OCI-LY7 (cell line): ENCODE results near the gene LPP. TPM values are rescaled to one million over a fixed set of nuclear protein-coding genes. Genes with fewer than 3 reads are reported as not detected.

Experiments
- BruUV-seq: library from RNA; stranded (reverse); fragments of 400-500 nt; replicated peaks from 2 replicates; lab custom pipeline; 2021; lab: Mats Ljungman, UMichigan
- CTCF ChIA-PET: fragments of 300-600 bp; sonication (Branson Sonifier 250); formaldehyde crosslinking; loops from one replicate; lab custom pipeline; 2022; ENCODE audit warnings: antibody characterized with exemption; ENCODE audit not compliant: unreplicated experiment; lab: Charles Lee
- POLR2A ChIA-PET: fragments of 300-600 bp; sonication (Branson Sonifier 250); formaldehyde crosslinking; loops from one replicate; lab custom pipeline; 2022; ENCODE audit warnings: antibody characterized with exemption; lab: Charles Lee
- DNase-seq: peaks from one replicate; pipeline ENCODE4 v3.0.0-alpha.2; 2015; ENCODE audit warnings: low spot score
- H2AFZ ChIP-seq: fragments of 200-600 bp; sonication (generic), shearing (Covaris generic); 2 replicates; pipeline ENCODE4 v1.6.1; 2014; ENCODE audit warnings: mild to moderate bottlenecking, antibody characterized with exemption, low read length, moderate library complexity
- H3K27ac ChIP-seq: fragments of 200-600 bp; sonication (generic); 2 replicates; pipeline ENCODE4 v1.5.1; 2014; ENCODE audit warnings: mixed run types, low read depth, mild to moderate bottlenecking, moderate library complexity, low read length, inconsistent platforms; ENCODE audit not compliant: poor library complexity, severe bottlenecking
- H3K36me3 ChIP-seq: fragments of 200-600 bp; sonication (generic); 2 replicates; pipeline ENCODE4 v1.6.1; 2014; ENCODE audit warnings: mild to moderate bottlenecking, antibody characterized with exemption, low read length, moderate library complexity, mixed read lengths; ENCODE audit not compliant: insufficient read depth
- H3K4me1 ChIP-seq: fragments of 200-600 bp; sonication (generic); 2 replicates; pipeline ENCODE4 v1.5.1; 2014; ENCODE audit warnings: mild to moderate bottlenecking, low read length; ENCODE audit not compliant: insufficient read depth, poor library complexity, severe bottlenecking
- H3K4me2 ChIP-seq: fragments of 200-600 bp; sonication (generic); 2 replicates; pipeline ENCODE4 v1.6.1; 2014; ENCODE audit warnings: mild to moderate bottlenecking, low read length
- H3K4me3 ChIP-seq: fragments of 200-600 bp; sonication (generic); 2 replicates; pipeline ENCODE4 v1.5.1; 2014; ENCODE audit warnings: mild to moderate bottlenecking, low read depth, low read length; ENCODE audit not compliant: poor library complexity, severe bottlenecking
- H3K79me2 ChIP-seq: fragments of 200-600 bp; sonication (generic); 2 replicates; pipeline ENCODE4 v1.6.1; 2016; ENCODE audit warnings: low read depth, mild to moderate bottlenecking, low read length, moderate library complexity, mixed read lengths; ENCODE audit not compliant: insufficient read depth
- H3K9me2 ChIP-seq: fragments of 200-600 bp; sonication (generic); 2 replicates; pipeline ENCODE4 v1.6.1; 2016; ENCODE audit warnings: mild to moderate bottlenecking, low read length, mixed read lengths; ENCODE audit not compliant: insufficient read depth
- H3K9me3 ChIP-seq: fragments of 200-600 bp; sonication (generic); 2 replicates; pipeline ENCODE4 v1.6.1; 2014; ENCODE audit warnings: mild to moderate bottlenecking, mixed run types, low read length, mixed read lengths
- H4K20me1 ChIP-seq: fragments of 200-600 bp; sonication (generic); 2 replicates; pipeline ENCODE4 v1.6.1; 2014; ENCODE audit warnings: mild to moderate bottlenecking, antibody characterized with exemption, low read length, moderate library complexity, mixed read lengths; ENCODE audit not compliant: insufficient read depth
- EZH2phosphoT487 ChIP-seq: fragments of 200-600 bp; sonication (generic); IDR thresholded peaks from 2 replicates; pipeline ENCODE4 v1.6.1; 2018; ENCODE audit warnings: low read depth, borderline replicate concordance, mild to moderate bottlenecking, mixed run types, antibody characterized with exemption, low read length, moderate library complexity, mixed read lengths
- intact Hi-C: fragments of 100-400 bp; cut with micrococcal nuclease; formaldehyde crosslinking; loops from one replicate; pipeline ENCODE4 v1.10.0; 2022; ENCODE audit not compliant: unreplicated experiment
- total RNA-seq, 2 experiments: library from RNA; depleted of rRNA in 1 of 2; stranded (reverse); fragments of >200 nt in 1 of 2; shearing (Covaris generic) in 1 of 2; gene quantifications; 2 replicates each; pipeline ENCODE4 v1.2.3, GENCODE V29; 2014 to 2022
- TF ChIP-seq, protein P1 (sequence below): fragments of 200-600 bp; sonication (generic); conservative IDR thresholded peaks from 2 replicates; pipeline ENCODE4 v1.5.1; 2014; ENCODE audit warnings: mild to moderate bottlenecking, antibody characterized with exemption, low read length, moderate library complexity, mixed read lengths

LPP gene
- total RNA-seq, 2 experiments from 2014 or later = 10.9 to 119 TPM

DNA sequence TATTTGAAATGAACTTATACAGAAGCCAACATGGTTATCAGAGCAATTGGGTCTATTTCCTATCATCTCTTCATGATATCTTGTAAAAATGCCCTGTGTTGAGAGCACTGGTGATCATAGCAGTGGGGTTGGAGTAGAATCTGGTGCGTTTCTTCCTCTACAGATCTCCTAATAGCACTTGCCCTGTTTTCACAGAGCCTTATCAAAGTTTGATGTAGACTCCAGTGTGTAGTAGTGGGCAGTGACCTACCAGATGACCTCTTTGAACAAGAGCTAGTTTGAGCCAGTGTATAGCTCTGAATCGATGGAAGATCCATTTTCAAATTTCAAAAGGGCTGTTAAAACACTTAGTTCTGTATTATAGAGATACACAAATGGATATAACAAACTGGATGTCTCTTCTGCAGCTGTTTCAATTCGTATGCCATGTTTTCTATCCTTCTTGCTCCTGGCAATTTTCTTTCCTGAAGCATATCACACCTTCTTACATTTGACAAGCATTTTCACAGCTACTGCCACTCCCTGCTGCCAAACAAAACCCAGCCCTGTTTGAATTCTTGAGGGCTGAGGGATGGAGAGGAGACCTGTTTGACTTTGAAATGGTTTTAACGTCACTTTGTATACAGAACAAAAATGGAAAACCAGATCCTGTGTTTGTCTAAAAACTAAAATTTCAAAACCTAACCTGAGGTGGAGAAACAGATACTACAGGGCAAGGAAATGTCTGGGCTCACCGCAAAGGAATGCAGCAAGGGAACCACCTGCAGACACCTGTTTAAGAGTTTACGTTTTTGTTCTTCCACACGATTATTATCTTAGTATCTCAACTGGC, 663.4 kb downstream of the LPP start:
- Histone ChIP-seq H3K9me2 (no peaks in the 10 kb centered on the region), H3K27ac (no peak overlapping the region), H3K4me2 (no peak overlapping the region), H4K20me1 (no peaks in the 10 kb centered on the region), H3K4me3 (no peak overlapping the region), H3K36me3 (no peaks in the 10 kb centered on the region), H3K79me2 (no peaks in the 10 kb centered on the region), H3K4me1 (no peaks in the 10 kb centered on the region), H2AFZ (no peak overlapping the region), H3K9me3 (no peaks in the 10 kb centered on the region)
- intact Hi-C loops = no loop called here
- DNase-seq = no peak
- TF ChIP-seq, protein P1, sequence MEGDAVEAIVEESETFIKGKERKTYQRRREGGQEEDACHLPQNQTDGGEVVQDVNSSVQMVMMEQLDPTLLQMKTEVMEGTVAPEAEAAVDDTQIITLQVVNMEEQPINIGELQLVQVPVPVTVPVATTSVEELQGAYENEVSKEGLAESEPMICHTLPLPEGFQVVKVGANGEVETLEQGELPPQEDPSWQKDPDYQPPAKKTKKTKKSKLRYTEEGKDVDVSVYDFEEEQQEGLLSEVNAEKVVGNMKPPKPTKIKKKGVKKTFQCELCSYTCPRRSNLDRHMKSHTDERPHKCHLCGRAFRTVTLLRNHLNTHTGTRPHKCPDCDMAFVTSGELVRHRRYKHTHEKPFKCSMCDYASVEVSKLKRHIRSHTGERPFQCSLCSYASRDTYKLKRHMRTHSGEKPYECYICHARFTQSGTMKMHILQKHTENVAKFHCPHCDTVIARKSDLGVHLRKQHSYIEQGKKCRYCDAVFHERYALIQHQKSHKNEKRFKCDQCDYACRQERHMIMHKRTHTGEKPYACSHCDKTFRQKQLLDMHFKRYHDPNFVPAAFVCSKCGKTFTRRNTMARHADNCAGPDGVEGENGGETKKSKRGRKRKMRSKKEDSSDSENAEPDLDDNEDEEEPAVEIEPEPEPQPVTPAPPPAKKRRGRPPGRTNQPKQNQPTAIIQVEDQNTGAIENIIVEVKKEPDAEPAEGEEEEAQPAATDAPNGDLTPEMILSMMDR = no peak
- TF ChIP-seq EZH2phosphoT487 = no peak
- no TSS peak for BruUV-seq
- ChIA-PET CTCF (no interaction called here), POLR2A (interaction anchor here (1.2 kb wide), 1 partner anchor 12 kb away, joined by 4 read pairs; no protein-coding TSS in a partner anchor)

- BruUV-seq = no TSS peak
- Histone ChIP-seq H4K20me1 (no peaks in the 10 kb centered on the region), H3K9me2 (no peaks in the 10 kb centered on the region), H2AFZ (no peak overlapping the region), H3K4me1 (no peaks in the 10 kb centered on the region), H3K4me3 (no peak overlapping the region), H3K27ac (no peak overlapping the region), H3K9me3 (no peaks in the 10 kb centered on the region), H3K36me3 (no peaks in the 10 kb centered on the region), H3K79me2 (no peaks in the 10 kb centered on the region), H3K4me2 (no peak overlapping the region)
- CTCF ChIA-PET = no interaction called here
- POLR2A ChIA-PET = interaction anchor here (1.2 kb wide), 1 partner anchor 13 kb away, joined by 4 read pairs; no protein-coding TSS in a partner anchor
- DNase-seq = no peak
- intact Hi-C loops = no loop called here
- TF ChIP-seq, protein P1 = no peak
- no peak for TF ChIP-seq EZH2phosphoT487
These were observed 663.9 kb downstream of the LPP start for GRCh38 chr3:188817935-188818269.

DNA sequence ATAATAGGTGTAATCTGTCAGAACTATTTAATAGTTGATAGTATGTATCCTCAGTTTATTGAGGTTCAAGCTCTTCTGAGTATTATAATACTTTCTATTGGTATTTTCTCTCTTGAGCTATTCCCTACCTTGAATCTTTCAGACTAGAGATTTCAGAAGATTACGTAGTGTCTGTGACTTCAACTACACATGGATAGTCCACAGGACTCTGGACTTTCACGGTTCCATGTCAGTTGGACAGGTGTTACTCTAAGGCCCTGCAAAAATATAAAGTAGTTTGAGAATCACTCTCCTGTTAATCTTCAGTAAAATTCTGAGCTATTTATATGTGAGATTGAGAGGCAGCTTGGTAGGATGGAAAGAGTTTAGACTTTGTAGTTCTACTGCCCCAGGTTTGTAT, 664.3 kb downstream of the LPP start:
- Histone ChIP-seq H3K9me3 (no peaks in the 10 kb centered on the region), H4K20me1 (no peaks in the 10 kb centered on the region), H3K79me2 (no peaks in the 10 kb centered on the region), H3K4me1 (no peaks in the 10 kb centered on the region), H3K9me2 (no peaks in the 10 kb centered on the region), H3K4me2 (no peak overlapping the region), H3K36me3 (no peaks in the 10 kb centered on the region), H2AFZ (no peak overlapping the region), H3K27ac (no peak overlapping the region), H3K4me3 (no peak overlapping the region)
- CTCF ChIA-PET = no interaction called here
- no peak for TF ChIP-seq EZH2phosphoT487
- TF ChIP-seq, protein P1 = no peak
- POLR2A ChIA-PET = interaction anchor here (0.7 to 1.2 kb wide), 3 partner anchors 13 to 1117 kb away, joined by 3 to 4 read pairs (median 3); no protein-coding TSS in a partner anchor
- no peak for DNase-seq
- no TSS peak for BruUV-seq
- intact Hi-C loops = no loop called here
